NCI-H2107 (cell line): Measurements from ENCODE around the gene OPCML.

ENCODE experiments used
- DNase-seq: peaks from one replicate; lab custom pipeline; 2025; lab: John Stamatoyannopoulos, UW

Gene OPCML

DNA sequence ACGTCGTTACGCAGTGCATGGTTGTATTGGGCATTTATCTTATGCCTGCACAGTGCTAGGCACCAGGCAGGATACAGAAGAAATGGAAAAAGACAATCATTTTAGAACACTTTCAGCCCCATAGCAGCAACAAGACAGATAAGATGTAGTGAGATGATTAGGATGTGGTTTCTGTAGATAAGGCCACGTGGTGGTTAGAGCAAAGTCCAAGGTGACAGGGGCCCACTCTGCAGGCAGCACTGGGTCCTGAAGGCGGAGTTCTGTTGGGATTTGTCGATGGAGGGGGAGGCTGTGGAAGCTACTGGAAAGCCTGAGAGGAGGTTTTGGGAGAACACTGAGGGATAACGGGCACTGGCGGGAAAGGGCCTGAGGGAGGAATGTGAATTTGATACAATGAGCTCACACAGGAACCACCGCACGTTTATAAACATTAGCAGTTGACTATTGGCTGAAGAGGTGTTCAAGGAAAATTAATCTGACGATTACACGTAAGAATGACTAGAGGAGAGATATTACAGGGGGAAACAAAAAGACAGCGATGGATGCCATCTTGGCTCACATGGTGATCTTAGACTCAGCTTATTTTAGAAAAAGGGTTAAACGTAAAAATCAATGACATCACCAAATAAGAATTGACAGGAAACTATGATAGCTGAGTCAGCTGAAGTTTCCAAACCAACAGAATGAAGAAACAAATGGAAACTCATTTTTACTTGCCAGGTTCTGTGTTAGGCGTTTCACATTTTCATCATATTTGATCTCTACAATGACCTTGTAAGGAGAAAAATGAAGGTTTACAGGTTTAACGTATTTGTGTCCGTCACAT lies 551.0 kb downstream of the OPCML start:
- DNase-seq, result no peak

DNA sequence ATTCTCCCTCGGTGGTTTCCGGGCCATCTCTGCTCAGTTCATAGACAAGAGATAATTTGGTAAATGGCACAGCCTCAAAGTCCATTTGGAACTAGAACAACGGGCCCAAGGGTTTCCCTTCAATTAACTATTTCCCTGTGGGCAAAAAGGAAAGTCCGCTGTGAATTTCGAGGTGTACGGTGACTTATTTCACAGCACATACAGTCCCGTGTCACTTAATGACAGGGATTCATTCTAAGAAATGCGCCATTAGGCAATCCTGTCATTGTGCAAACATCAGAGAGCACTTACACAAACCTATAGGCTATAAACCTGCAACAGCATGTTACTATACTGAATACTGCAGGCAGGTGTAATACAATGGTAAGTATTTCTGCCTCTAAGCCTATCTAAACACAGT lies 551.6 kb downstream of the OPCML start:
- no peak for DNase-seq

DNA sequence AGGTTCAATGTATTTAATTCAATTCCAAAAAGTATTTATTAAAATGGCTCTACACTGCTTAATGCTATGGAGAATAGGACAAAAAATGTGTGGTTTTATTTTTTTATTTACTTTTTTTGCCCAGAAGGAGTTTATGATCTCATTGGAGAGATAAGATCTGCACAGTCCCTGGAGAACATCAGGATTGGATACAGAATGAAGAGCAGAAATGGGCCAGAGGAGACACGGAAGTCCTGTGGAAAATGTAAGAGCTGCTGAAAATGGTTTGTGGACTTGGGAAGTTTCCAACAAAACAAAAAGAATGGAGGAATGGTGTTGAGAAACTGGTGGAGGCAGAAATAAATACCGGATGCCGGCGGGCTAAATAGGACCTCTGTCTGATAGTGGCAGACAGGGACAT lies 554.6 kb downstream of the OPCML start:
- DNase-seq, result no peak

DNA sequence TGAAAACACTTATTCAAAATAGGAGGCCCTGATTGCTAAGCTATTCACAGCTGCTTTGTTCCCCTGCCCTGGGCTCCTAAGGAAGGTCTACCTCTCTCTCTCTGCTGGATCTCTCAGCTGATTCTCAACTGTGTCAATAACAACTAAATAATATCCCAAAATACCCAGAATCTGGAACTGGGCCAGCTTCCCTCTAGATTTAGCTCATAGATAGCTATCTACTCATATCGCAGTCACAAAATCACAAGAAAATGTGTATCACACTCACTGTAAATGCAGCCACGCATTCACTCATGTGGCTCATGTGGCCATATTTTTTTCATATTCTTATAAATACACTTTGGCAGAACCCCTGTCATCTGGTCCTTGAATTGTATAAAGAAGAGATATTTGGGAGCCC lies 555.1 kb downstream of the OPCML start:
- DNase-seq, result no peak

DNA sequence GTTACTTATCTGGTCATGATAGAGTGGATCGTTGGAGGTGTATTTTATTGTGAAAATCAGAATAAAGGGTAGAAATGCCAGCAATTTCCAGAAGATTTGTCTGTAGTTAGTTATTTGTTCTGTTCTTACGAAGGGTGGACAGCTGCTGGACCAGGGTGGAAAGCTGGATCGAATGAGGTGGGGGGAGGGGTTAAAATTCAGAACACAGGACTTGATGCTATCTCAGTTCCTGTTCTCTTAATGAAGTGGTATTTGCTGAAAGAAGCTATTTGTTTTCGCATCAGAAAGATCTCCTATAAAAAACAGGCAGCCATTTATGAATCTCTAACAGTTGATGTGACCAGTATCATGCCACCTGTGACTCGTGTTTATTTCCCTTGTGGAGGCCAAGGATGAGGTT lies 556.2 kb downstream of the OPCML start:
- DNase-seq, result no peak

DNA sequence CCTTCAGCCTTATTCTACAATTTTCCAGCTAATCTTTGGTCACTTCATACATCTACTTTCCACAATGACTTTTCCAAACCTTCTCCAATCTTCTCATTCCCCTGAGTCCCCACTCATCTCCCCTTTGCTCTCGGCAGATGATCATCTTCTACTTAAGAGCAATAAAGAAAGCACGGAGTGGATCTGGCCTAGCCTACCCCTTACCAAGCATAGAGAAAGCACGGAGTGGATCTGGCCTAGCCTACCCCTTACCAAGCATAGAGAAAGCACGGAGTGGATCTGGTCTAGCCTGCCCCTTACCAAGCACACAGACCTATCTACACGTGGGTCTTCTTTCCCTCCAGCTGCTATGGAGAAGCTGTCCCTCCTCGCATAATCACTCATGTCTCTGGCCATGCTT lies 558.6 kb downstream of the OPCML start:
- no peak for DNase-seq

DNA sequence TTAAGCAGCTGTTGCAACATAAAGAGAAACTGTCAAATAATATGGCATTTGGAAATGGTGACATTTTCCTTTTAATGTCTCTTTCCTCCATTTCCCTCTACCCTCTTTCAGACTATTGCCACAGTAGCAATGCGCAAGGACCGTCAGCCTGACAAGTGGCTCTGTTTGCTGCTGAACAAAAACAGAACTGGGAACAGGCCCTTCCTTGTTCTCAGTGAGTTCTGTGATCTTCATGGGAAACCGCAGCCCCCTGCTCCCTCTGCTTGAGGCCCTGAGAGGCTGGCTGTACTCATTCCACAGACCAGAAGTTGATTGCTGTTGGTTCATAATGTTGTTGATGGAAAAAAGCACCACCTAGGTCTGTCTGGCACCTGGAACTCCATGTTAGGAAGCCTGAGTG lies 559.7 kb downstream of the OPCML start:
- no peak for DNase-seq

DNA sequence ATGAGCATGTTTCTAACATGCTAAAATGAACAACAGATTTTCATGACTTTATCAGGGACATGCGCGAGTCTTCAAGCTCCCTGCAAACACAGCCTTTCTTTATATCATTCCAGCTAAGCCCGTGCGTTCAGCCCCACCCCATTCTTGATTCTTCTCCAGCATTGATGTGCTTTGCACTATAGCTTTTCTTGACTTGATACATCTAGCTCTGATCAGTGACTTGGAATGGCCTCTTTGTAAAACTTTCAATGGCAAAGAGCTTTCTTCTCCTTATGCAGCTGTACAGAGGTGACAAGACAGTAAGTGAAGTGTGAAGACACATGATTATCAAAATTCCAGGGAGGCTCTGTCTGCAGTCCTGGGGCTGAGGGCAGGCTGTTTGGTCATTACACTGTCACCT lies 561.0 kb downstream of the OPCML start:
- no peak for DNase-seq

DNA sequence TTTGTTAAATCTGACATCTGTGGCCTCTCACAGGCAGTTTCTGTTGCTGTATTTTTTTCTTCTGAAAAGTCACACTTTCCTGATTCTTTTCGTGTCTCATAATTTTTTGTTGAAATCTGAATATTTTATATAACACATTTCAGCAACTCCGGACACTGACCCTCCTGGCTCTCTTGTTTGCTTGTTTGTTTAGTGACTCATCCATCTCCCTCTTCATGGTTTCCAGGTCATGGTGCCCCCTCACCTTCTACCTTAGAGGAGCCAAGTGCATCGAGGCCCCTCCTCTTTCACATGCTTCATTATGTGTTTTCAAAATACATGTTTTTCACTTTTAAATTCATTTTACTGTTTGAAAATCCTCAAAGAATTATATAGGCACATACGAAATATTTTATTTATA lies 562.4 kb downstream of the OPCML start:
- DNase-seq, result no peak

DNA sequence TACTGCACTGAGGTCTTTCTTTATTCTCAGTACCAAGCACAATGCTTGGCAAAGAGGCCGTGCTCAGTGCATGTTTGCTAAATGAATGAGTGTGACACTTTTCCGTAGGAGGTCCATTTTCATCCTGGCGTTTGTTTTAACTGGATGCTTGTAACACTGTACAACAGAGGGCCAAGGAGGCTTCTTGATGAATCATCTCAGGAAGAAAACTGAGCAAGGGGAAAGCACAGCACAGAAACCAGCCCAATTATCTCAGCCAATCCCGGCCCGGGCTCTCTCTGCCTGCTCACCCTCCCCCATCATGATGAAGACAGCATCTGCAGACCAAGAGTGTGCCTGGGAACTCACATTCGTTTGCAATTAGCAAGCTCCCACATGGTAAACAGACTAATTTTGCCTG lies 570.3 kb downstream of the OPCML start:
- no peak for DNase-seq

DNA sequence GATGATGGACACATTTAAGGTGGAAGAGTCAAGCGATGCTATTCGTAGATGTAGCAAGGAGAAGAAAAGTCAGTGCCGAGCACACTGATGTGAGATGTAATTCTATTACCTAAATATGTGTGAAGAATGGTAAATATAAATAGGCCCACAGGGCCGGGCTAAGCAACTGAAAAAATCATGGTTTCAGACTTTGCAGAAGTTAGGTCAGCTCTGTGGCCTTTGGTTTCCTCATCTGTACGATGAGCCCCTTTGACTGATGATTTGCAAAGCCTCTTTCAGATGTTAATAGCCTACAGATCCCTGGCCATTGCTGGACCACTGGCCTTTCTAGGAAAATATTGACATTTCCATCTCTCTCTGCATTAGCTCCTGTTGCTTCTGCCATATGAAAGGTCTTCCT lies 570.8 kb downstream of the OPCML start:
- no peak for DNase-seq

DNA sequence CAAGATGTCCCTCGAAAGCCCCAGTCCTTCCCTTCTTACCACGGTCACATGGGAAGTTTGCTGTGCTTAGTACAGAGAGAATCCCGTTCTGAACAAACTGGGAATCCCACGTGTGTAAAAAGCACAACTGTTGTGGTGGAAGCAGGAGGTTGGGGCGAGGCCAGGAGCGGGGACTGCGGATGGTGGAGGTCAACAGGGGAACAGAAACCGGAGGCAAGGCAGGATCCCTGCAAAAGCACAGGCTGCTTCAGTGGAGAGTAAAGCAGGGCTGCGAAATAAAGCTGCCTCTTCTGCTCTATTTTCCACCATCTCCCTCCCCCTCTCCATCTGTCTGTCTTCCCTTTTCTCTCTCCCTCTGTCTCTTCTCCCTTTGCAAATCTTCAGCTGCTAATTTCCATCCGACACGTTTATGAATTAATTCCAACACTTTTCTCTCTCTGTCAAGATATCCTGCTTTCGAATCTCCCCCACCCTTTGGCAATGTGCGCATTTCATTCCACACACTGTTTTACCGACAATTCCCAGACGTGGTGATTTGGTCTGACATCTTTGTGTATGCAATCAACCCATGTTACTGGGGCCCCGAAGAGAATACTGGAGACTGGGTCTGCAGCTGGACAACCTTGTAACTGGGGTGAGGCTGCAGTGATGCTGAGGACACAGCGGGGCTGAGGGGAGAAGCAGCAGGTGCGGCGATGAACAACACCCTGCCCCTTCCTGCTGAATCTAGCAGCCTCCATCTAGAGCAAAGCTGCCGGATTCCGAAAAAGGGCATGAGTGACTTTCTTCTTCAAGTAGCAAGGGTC lies 571.8 kb downstream of the OPCML start:
- DNase-seq, result no peak

DNA sequence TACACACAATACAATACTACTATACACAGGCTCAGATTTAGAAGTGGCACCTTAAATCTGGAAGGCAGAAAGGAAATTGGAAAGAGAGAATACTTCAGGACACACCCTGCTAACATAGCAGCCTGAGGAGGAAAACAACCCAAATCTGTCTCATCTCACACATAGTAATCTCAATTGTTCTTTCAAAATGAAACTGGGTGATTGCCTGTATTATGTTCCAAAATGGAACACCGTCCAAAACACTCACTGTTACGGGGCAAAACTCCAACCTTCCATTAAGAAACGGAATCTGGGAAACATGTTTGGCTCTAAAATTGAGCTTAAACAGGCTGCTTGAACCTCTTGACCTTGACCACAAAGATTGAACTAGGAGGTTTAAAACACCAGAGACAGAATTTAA lies 572.6 kb downstream of the OPCML start:
- DNase-seq, result no peak

DNA sequence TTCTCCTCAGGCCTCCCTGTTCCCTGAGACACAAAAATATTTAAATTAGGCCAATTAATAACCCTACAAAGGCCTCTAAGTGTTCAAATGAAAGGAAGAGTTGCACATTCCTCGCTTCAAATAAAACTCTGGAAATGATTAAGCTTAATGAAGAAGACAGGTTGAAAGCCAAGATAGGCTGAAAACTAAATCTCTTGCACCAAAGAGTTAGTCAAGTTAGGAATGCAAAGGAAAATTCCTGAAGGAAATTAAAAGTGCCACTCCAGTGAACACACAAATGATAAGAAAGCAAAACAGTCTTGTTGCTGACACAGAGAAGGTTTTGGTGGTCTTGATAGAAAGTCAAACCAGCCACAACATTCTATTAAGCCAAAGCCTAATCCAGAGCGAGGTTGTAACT lies 574.4 kb downstream of the OPCML start:
- DNase-seq, result no peak

DNA sequence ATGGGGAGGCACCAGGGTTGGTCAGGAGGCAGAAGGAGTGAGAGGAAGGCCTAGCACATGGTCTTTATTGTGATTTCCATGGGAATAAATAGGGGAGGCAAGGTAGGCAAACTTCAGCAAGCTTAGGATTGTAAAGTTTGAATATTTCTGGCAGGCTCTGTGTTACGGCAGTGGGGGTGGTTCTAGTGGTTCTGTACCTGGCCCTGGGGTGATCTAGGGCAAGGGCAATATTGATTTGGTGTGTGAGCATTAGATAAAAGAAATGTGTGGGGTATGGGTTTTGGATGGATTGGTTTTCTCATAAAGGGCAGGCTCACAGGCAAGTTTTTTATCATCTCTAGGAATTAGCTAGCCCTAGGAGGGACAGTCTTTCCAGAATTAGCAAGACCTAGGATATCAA lies 584.0 kb downstream of the OPCML start:
- DNase-seq, result no peak

DNA sequence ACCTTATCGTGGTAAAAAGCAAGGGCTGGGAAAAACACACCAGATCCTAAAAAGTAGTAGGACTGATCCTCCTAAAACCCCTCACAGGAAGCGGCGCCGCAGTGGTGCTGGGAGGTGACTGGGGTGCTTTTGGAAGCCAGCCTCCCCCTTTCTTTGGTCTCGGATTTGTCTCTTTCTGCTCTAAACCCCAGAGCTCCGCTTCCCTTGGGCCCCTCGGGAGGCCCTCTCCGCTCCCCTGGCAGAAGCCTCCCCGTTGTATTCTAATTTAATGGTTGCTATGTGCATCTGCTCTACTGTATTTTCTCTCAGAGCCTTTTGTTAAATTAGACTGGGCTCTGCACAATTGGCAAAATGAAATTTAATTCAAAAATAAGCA lies 587.7 kb downstream of the OPCML start:
- DNase-seq, result no peak

DNA sequence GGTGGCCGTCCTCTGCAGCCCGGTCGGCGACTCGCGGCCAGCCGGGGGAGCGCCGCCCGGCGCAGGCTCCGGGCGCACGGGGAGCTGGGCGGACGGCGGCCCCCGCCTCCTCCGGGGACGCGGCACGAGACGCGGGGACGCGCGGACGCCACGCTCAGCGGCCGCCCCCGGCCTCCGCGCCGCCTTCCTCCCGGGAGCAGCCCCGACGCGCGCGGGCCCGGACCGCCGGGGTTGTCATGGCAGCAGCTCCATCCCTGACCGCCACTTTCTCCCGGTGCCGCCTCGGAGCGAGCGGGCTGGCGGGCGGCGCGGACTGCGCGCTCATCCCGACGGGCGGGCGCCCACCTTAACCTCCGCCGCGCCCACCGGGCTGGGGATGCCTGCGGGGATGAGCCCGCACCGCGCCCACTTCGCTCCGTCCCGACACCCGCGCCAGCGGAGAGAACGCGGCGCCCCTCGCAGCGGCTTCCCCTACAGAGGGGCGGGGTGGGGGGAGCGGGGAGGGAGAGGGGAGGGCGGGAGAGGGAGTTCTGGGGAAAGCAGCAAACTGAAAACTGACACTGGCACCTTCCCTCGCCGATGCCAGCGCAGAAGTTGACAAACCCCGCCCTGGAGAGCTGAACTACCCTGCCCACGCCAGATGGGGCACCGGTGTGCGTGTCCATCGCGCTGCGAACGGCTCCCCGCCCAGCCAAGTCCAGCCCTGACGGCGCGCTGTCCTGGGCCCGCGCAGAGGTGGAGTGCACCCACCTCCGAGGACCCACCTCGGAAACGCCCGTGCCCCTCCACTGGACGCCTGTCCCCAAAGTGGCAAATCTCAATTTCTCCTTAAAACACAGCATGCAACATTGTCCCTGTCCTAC lies 588.4 kb downstream of the OPCML start:
- no peak for DNase-seq

DNA sequence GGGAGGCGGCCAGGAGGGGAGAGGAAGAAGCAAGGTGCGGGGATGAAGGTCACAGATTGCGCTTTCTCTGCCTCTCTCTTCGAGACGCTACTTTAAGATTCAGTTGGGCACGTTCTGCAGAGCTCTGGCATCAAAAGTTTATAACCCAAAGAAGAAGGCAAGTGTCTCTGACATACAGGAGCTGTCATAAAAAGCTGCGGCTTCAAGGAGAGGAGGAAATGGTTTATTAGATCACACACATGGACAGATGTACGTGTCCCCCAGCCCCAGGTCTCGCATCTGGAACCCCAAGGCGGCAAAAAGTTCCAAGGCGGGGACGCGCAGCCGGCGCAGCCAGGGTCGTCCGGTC lies 589.0 kb downstream of the OPCML start:
- no peak for DNase-seq

DNA sequence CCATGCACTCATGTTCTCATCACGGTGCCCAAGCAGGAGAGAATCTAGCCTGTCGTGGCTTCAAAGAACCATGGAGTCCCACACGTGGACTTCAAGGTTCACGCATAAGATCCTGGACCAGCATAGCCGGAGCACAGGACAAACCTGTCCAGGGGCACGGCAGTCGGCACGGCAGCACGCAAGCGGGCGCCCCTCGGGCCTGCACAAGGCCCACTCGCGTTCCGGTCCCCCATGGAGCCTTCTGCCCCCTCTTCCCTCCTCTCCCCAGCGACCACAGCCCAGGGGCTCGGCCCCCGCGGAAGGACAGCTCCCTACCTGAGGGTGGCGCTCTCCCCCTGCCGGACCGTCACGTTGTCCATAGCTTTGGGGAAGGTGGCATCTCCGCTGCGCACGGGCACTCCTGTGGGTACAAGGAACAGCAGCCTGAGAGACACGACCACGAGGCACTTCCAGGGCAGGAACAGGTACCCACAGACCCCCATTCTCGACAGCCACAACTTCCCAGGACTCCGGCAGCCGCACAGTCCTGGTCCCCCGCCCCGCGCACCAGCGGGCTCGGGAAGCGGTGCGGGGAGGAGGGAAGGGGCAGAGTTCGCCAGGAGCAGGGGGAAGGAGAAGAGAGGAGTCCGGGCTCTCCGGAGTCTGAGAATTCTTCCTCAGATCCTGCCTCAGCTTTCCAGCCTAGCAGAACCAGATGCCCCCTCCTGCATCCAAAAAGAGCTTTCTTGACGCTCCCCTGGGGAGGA lies 589.5 kb downstream of the OPCML start:
- DNase-seq, result no peak

DNA sequence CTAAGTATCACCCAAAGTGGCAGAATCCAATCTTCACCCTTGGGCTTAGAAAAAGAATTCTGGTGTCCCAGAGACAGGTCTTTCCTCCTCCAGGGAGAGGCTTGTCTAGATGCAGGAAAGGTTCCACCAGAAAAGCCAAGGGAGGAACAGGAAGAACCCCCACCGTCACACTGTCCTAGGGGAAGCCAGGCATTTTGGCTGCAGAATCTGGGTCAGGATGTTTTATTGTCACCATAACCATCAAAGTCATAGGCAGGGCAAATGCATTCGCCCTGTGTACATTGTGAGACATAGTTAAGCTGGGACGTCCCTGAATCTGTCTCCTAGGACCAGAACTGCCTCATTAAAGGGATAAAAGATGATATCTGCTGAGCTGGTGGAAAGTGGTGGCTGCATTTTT lies 590.5 kb downstream of the OPCML start:
- DNase-seq, result no peak

DNA sequence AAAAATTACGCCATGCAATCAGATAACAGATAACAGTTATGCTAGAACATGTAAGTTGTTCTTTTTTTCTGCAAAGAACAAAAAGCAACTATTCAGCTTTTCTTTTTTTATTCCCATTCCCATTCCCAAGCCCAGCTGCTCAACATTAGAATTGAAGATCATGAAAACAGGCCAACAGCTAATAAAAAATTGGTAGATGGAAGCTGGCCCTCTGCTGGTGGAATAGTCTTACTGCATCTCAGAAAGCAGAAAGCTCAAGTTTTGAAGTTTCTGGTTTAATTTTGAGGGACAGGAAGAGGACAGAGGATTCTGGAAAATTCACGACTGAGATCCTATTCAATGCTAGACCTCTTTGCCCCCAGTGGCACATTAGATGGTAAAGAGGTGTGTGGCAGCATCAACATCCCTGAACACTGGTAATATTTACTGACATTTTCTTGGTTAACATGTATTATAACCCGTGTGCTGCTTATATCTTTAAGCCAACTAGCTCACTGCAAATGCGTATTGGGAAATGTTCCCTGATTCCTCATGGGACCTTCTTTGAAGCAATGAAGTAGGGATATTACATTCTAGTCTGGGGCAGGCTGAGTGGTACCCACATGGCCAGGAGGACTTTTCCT lies 591.2 kb downstream of the OPCML start:
- DNase-seq, result no peak

DNA sequence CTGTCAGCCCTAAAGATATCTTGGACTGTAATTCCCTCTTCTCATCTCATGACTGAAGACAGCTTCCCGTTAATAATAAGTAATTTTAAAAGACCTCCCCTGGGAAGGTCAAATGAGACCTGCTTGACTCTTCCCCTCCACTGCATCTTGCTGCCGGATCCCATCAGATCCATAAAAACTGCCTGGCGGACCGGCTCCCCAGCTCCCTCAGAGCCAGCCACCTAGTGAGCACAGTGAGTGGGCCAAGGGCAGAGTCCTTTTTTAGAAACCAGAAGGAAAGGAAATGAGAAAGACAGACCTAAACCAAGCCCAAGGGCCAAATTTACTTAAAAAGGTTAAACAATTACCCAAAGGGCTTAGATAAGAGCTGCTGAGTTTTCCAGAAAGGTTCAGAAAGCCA lies 595.3 kb downstream of the OPCML start:
- DNase-seq, result no peak
